Keratinocyte (primary cell): ENCODE results near the gene HNF1B. TPM values are rescaled to one million over a fixed set of nuclear protein-coding genes. Genes with fewer than 3 reads are reported as not detected.

Source experiments
- DNase-seq: peaks from one replicate; pipeline ENCODE4 v3.0.0-alpha.2; 2011; ENCODE audit warnings: low read depth, missing footprints, low spot score
- FAIRE-seq: peaks from 2 replicates; lab custom pipeline; 2011; peaks lifted over from hg19 to GRCh38; lab: Jason Lieb, UNC
- H2AFZ ChIP-seq: 2 replicates; pipeline ENCODE4 v1.6.0; 2012; ENCODE audit warnings: low read length, control low read depth, inconsistent platforms; ENCODE audit not compliant: control insufficient read depth
- H3K27ac ChIP-seq: 2 replicates; pipeline ENCODE4 v1.5.1; 2011; ENCODE audit warnings: low read length; ENCODE audit not compliant: control insufficient read depth, insufficient read depth
- H3K27me3 ChIP-seq: 3 replicates; pipeline ENCODE4 v1.6.0; 2011; ENCODE audit warnings: low read length; ENCODE audit not compliant: control insufficient read depth, insufficient read depth; ENCODE audit errors: extremely low read depth
- H3K36me3 ChIP-seq, 2 experiments: 2 replicates in 1 of 2; 3 replicates in 1 of 2; pipeline ENCODE4 v1.5.1; 2011; ENCODE audit warnings: low read length in 2 of 2, mild to moderate bottlenecking in 1 of 2; ENCODE audit not compliant: control insufficient read depth in 2 of 2, insufficient read depth in 2 of 2; ENCODE audit errors: extremely low read depth in 1 of 2
- H3K4me1 ChIP-seq: 3 replicates; pipeline ENCODE4 v1.5.1; 2011; ENCODE audit warnings: low read length; ENCODE audit not compliant: control insufficient read depth, insufficient read depth; ENCODE audit errors: extremely low read depth
- H3K4me2 ChIP-seq: 3 replicates; pipeline ENCODE4 v1.6.0; 2011; ENCODE audit warnings: low read depth, low read length; ENCODE audit not compliant: control insufficient read depth, insufficient read depth; ENCODE audit errors: extremely low read depth
- H3K4me3 ChIP-seq, 3 experiments: fragments of 200-600 bp in 1 of 3; sonication (generic) in 1 of 3; 2 replicates in 2 of 3; 3 replicates in 1 of 3; pipeline ENCODE4 v1.5.1; 2011 to 2016; ENCODE audit warnings: low read length in 3 of 3, mild to moderate bottlenecking in 3 of 3, control low read depth in 2 of 3, inconsistent platforms in 1 of 3, low read depth in 1 of 3, mixed read lengths in 1 of 3, mixed run types in 1 of 3, moderate library complexity in 1 of 3; ENCODE audit not compliant: control insufficient read depth in 2 of 3, insufficient read depth in 2 of 3; ENCODE audit errors: extremely low read depth in 1 of 3
- H3K79me2 ChIP-seq: 2 replicates; pipeline ENCODE4 v1.6.0; 2012; ENCODE audit warnings: low read length; ENCODE audit not compliant: control insufficient read depth, insufficient read depth
- H3K9ac ChIP-seq: 3 replicates; pipeline ENCODE4 v1.6.0; 2011; ENCODE audit warnings: low read length; ENCODE audit not compliant: control insufficient read depth, insufficient read depth; ENCODE audit errors: extremely low read depth
- H3K9me1 ChIP-seq: 3 replicates; pipeline ENCODE4 v1.6.0; 2011; ENCODE audit warnings: low read length; ENCODE audit not compliant: control insufficient read depth, insufficient read depth; ENCODE audit errors: extremely low read depth
- H3K9me3 ChIP-seq: 2 replicates; pipeline ENCODE4 v1.5.1; 2012; ENCODE audit warnings: low read depth, low read length; ENCODE audit not compliant: control insufficient read depth
- H4K20me1 ChIP-seq: 3 replicates; pipeline ENCODE4 v1.6.0; 2011; ENCODE audit warnings: low read length; ENCODE audit not compliant: control insufficient read depth, insufficient read depth; ENCODE audit errors: extremely low read depth
- EZH2 ChIP-seq: IDR thresholded peaks from one replicate; pipeline ENCODE4 v1.6.1; 2012; ENCODE audit warnings: inconsistent platforms, mild to moderate bottlenecking, low read length, moderate library complexity
- dilution Hi-C: fragments of 300-500 bp; cut with MboI; formaldehyde crosslinking; loops from one replicate; pipeline ENCODE4 v1.7.0; 2020; ENCODE audit warnings: low sequenced_read_pairs; ENCODE audit not compliant: extremely low pct_ligation_motif_present
- polyA plus RNA-seq, 5 experiments: library from polyadenylated mRNA; depleted of rRNA in 3 of 5; stranded (reverse) in 3 of 5; stranded (forward) in 1 of 5; unstranded in 1 of 5; fragments of >200 nt; gene quantifications; 1 replicate in 1 of 5; 2 replicates in 3 of 5; 3 replicates in 1 of 5; pipeline versions ENCODE4 v1.2.1 to v1.2.3, GENCODE V29; 2011 to 2012; ENCODE audit warnings: missing spikeins in 2 of 5, low read depth in 1 of 5, low replicate concordance in 1 of 5
- TF ChIP-seq, protein P1 (sequence below), 3 experiments: IDR thresholded peaks in 1 of 3; conservative IDR thresholded peaks in 1 of 3; optimal IDR thresholded peaks in 1 of 3; 2 replicates in 2 of 3; 3 replicates in 1 of 3; pipeline versions ENCODE3 to v1.5.1; 2011; ENCODE audit warnings: low read length in 3 of 3, mild to moderate bottlenecking in 3 of 3, moderate library complexity in 2 of 3, control low read depth in 1 of 3, inconsistent platforms in 1 of 3; ENCODE audit not compliant: insufficient read depth in 2 of 3; ENCODE audit errors: extremely low read depth in 1 of 3

HNF1B gene
- polyA plus RNA-seq, 1 donor (not counting 4 experiments of a cell fraction or from before 2014, with no cell fraction given): not detected

DNA sequence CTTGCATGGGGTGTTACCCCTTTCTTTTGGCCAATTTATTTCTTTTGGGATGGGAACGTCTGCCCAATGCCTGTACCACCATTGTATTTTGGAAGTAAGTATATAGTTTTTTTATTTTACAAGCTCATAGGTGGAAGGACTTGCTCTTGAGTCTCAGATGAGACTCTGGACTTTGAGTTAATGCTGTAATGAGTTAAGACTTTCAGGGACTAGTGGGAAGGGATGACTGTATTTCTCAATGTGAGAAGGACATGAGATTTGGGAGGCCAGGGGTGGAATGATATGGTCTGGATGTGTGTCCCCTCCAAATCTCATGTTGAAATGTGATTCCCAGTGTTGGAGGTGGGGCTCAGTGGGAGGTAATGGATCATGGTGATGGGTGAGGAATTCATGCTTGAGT is 49.1 kb downstream of the HNF1B start:
- H3K27me3 ChIP-seq: peaks cover 7% of the 10 kb centered on the region
- peaks cover 3% of the 10 kb centered on the region for H3K9me3 ChIP-seq
- dilution Hi-C loops: no loop called here
- H3K4me2 ChIP-seq: no peak overlapping the region
- H3K4me3 ChIP-seq: no peak overlapping the region
- H2AFZ ChIP-seq: no peak overlapping the region
- H3K36me3 ChIP-seq: no peaks in the 10 kb centered on the region
- H3K9me1 ChIP-seq: no peaks in the 10 kb centered on the region
- H4K20me1 ChIP-seq: no peaks in the 10 kb centered on the region
- DNase-seq (no peak), FAIRE-seq (no peak)
- TF ChIP-seq, protein P1, sequence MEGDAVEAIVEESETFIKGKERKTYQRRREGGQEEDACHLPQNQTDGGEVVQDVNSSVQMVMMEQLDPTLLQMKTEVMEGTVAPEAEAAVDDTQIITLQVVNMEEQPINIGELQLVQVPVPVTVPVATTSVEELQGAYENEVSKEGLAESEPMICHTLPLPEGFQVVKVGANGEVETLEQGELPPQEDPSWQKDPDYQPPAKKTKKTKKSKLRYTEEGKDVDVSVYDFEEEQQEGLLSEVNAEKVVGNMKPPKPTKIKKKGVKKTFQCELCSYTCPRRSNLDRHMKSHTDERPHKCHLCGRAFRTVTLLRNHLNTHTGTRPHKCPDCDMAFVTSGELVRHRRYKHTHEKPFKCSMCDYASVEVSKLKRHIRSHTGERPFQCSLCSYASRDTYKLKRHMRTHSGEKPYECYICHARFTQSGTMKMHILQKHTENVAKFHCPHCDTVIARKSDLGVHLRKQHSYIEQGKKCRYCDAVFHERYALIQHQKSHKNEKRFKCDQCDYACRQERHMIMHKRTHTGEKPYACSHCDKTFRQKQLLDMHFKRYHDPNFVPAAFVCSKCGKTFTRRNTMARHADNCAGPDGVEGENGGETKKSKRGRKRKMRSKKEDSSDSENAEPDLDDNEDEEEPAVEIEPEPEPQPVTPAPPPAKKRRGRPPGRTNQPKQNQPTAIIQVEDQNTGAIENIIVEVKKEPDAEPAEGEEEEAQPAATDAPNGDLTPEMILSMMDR (optimal IDR thresholded peaks at IDR 0.05 in 1 of 3, IDR thresholded peaks at IDR 0.05 in 1 of 3, conservative IDR thresholded peaks at IDR 0.05 in 1 of 3; ENCODE audit: extremely low read depth in 1 of 3, insufficient read depth in 2 of 3, low read length in 3 of 3): no peak
- TF ChIP-seq EZH2: no peak
- H3K9ac ChIP-seq: no peak overlapping the region
- H3K79me2 ChIP-seq: no peaks in the 10 kb centered on the region
- no peak overlapping the region for H3K27ac ChIP-seq
- H3K4me1 ChIP-seq: peaks cover 41% of the 10 kb centered on the region

DNA sequence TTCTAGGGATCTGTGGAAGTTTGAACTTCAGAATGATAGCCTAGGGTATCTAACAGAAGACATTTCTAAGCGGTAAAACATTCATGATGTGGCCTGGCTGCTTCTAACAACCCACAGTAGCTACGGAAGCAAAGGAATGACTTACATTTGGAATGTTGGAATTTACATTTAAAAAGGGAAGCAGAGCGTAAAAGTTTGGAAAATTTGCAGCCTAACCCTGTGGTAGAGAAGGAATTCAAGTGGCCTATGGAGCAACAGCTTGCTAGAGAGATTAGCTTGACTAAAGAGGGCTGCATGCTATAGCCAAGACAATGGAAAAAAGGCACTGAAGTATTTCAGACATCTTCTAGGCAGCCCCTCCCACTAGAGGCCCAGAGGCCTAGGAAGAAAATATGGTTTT is 50.1 kb downstream of the HNF1B start:
- FAIRE-seq: no peak
- TF ChIP-seq, protein P1 (optimal IDR thresholded peaks at IDR 0.05 in 1 of 3, IDR thresholded peaks at IDR 0.05 in 1 of 3, conservative IDR thresholded peaks at IDR 0.05 in 1 of 3; ENCODE audit: extremely low read depth in 1 of 3, insufficient read depth in 2 of 3, low read length in 3 of 3): no peak
- TF ChIP-seq EZH2: no peak
- peaks cover 3% of the 10 kb centered on the region for H3K9me3 ChIP-seq

More for the DNA sequence above, 50.1 kb downstream of the HNF1B start:
- DNase-seq: no peak
- H3K27ac ChIP-seq: no peak overlapping the region
- dilution Hi-C loops: no loop called here
- H3K4me3 ChIP-seq: no peak overlapping the region
- H4K20me1 ChIP-seq: no peaks in the 10 kb centered on the region
- peaks cover 41% of the 10 kb centered on the region for H3K4me1 ChIP-seq
- H2AFZ ChIP-seq: no peak overlapping the region
- H3K4me2 ChIP-seq: no peak overlapping the region
- H3K27me3 ChIP-seq: peaks cover 17% of the 10 kb centered on the region
- H3K36me3 ChIP-seq: no peaks in the 10 kb centered on the region
- no peaks in the 10 kb centered on the region for H3K79me2 ChIP-seq
- H3K9ac ChIP-seq: no peak overlapping the region
- H3K9me1 ChIP-seq: no peaks in the 10 kb centered on the region
